Parathyroid adenoma (tissue), 2 donors: ENCODE measurements around the gene RERE.
A peak's percentile ranks its signal among the peaks of the same experiment; 100 is the strongest.

Experiments
- H2AFZ ChIP-seq: fragments of 300-600 bp; sonication (generic); one replicate; pipeline ENCODE4 v1.7.0; 2017; ENCODE audit warnings: antibody characterized with exemption, mild to moderate bottlenecking
- H3K27ac ChIP-seq: fragments of 300-600 bp; sonication (generic); one replicate; pipeline ENCODE4 v1.7.0; 2017
- H3K27me3 ChIP-seq: fragments of 300-600 bp; sonication (generic); one replicate; pipeline ENCODE4 v1.7.0; 2017; ENCODE audit warnings: low read length; ENCODE audit not compliant: control insufficient read depth, insufficient read depth
- H3K36me3 ChIP-seq: fragments of 300-600 bp; sonication (generic); one replicate; pipeline ENCODE4 v1.7.0; 2017; ENCODE audit warnings: low read length; ENCODE audit not compliant: control insufficient read depth, insufficient read depth
- H3K4me1 ChIP-seq: fragments of 300-600 bp; sonication (generic); one replicate; pipeline ENCODE4 v1.7.0; 2017; ENCODE audit warnings: control low read depth
- H3K4me2 ChIP-seq: fragments of 300-600 bp; sonication (generic); one replicate; pipeline ENCODE4 v1.7.0; 2017; ENCODE audit warnings: low read length
- H3K4me3 ChIP-seq: fragments of 300-600 bp; sonication (generic); one replicate; pipeline ENCODE4 v1.7.0; 2017; ENCODE audit warnings: low read depth, low read length
- H3K79me2 ChIP-seq: fragments of 300-600 bp; sonication (generic); one replicate; pipeline ENCODE4 v1.7.0; 2017; ENCODE audit warnings: control low read depth
- H3K9ac ChIP-seq: fragments of 300-600 bp; sonication (generic); one replicate; pipeline ENCODE4 v1.7.0; 2017; ENCODE audit warnings: mild to moderate bottlenecking
- H3K9me3 ChIP-seq: fragments of 300-600 bp; sonication (generic); one replicate; pipeline ENCODE4 v1.7.0; 2017; ENCODE audit warnings: low read length; ENCODE audit not compliant: control insufficient read depth
- TF ChIP-seq, protein P1 (sequence below): fragments of 300-600 bp; sonication (generic); IDR thresholded peaks from one replicate; pipeline ENCODE4 v1.7.0; 2017; ENCODE audit warnings: antibody characterized with exemption, mild to moderate bottlenecking
- donor health status: primary hyperparathyroidism.

RERE gene

DNA sequence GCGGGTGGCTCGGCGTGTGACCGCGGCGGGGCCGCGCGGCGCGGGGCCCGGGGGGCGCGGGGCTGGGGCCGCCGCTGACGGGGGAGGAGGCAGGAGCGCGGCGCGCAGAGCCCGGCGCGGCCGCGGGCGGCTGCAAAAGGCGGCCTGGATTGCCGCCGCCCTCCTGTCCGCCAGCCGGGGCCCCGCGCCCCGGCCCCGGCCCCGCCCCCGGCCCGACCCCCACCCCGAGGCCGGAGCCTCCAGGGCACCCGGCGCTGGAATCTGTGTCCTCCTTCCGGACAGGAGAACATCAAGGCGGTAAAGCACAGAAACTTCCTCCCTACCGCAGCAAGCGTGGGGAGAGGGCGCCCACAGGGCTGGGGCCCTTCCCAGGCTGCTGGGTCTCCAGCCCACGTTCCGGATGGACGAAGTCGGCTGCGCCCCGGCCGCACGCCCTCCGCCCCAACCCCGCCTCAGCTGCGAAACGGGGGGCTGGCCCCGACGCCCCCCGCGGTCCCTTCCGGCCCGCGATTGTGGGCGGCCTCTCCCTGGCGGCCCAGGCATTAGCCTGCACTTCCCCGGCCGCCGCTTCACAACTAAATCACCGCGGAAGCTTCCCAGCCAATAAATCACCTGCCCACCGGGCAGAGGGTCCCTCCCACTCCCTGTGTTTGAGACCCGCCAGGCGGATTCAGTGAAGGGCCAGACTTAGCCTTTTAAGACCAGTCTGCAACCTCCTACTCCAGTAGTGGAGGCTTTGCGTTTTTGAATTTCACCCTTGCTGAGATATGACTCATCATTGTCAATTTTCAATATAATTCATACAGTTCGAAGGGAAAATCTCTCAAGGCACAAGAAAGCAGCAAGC lies 393.5 kb downstream of the RERE start:
- Histone ChIP-seq H3K27me3 (no peaks in the 10 kb centered on the region), H3K27ac (peak overlapping the region; percentile 94), H3K4me3 (peak overlapping the region; percentile 70), H3K4me1 (peaks cover 18% of the 10 kb centered on the region), H3K9ac (no peak overlapping the region), H3K36me3 (no peaks in the 10 kb centered on the region), H3K79me2 (peaks cover 10% of the 10 kb centered on the region), H3K9me3 (no peaks in the 10 kb centered on the region), H2AFZ (peak overlapping the region; percentile 58), H3K4me2 (peak overlapping the region; percentile 77)
- TF ChIP-seq, protein P1, sequence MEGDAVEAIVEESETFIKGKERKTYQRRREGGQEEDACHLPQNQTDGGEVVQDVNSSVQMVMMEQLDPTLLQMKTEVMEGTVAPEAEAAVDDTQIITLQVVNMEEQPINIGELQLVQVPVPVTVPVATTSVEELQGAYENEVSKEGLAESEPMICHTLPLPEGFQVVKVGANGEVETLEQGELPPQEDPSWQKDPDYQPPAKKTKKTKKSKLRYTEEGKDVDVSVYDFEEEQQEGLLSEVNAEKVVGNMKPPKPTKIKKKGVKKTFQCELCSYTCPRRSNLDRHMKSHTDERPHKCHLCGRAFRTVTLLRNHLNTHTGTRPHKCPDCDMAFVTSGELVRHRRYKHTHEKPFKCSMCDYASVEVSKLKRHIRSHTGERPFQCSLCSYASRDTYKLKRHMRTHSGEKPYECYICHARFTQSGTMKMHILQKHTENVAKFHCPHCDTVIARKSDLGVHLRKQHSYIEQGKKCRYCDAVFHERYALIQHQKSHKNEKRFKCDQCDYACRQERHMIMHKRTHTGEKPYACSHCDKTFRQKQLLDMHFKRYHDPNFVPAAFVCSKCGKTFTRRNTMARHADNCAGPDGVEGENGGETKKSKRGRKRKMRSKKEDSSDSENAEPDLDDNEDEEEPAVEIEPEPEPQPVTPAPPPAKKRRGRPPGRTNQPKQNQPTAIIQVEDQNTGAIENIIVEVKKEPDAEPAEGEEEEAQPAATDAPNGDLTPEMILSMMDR = no peak

DNA sequence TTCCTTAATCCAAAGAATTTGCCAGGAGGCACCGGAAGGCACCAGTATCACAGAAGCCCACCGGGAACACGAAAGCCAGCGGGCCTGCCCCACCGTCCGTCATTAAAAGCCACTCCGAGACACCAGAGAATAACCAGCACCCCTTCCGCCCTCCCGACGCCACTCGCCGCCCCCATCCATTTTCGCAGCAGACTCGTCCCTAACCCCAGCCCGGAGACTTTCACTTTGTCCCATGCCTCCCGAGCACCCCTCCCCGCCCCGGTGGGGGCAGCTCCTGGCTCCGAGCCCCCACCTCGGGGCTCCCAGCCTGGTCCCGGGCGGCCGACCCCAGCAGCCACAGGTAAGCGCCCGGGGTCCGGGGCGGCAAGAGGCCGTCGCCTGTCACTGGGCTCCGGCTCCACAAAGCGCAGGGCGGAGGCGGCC lies 394.2 kb downstream of the RERE start:
- TF ChIP-seq, protein P1 = no peak
- peaks cover 18% of the 10 kb centered on the region for H3K4me1 ChIP-seq

DNA sequence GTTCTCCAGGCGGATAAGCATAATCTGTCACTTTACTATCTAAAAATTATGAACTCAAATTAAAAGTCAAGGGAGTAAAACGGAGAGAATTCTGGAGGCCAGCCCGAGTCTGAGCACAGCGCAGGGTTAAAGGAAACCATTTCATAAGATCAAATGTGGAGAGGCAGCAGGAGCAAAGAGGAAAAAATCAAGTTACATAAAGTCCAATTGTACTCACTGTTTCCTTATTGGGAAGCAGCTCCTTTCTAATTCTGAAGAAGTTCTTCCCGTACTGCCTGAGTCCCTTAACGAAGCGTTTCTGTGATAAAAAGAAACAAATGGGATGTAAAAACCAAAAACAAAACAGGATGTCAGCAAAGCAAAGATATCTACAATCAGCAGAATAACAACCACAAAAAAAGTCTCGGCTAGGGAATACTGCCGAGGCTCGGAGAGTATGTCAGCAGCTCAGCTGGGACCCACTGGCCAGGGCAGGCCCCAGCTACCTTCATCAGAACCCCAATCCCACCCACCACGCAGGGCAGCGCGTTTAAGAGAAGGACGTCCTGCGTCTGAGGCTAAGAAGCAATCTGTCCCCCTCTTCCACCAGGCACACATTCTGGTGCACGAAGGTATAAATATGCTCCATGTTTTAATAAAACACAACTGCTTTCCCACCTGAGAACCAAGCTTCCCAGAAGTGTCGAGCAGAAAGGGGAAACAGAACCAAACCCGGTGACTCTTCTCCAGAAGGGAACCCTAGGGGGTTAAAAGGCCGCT lies 394.8 kb downstream of the RERE start:
- peak overlapping the region; percentile 94 for H3K27ac ChIP-seq
- no peaks in the 10 kb centered on the region for H3K36me3 ChIP-seq
- H3K9me3 ChIP-seq = no peaks in the 10 kb centered on the region
- H3K4me1 ChIP-seq = peaks cover 21% of the 10 kb centered on the region
- H3K4me3 ChIP-seq = peak overlapping the region; percentile 70
- peak overlapping the region; percentile 23 for H3K9ac ChIP-seq
- H3K79me2 ChIP-seq = peaks cover 19% of the 10 kb centered on the region
- H2AFZ ChIP-seq = peak overlapping the region; percentile 66
- TF ChIP-seq, protein P1 = no peak
- H3K27me3 ChIP-seq = no peaks in the 10 kb centered on the region
- H3K4me2 ChIP-seq = peak overlapping the region; percentile 90

More for the DNA sequence above, 394.2 kb downstream of the RERE start:
- H3K4me2 ChIP-seq = peak overlapping the region; percentile 90
- peaks cover 13% of the 10 kb centered on the region for H3K79me2 ChIP-seq
- peak overlapping the region; percentile 94 for H3K27ac ChIP-seq
- H3K9me3 ChIP-seq = no peaks in the 10 kb centered on the region
- H3K4me3 ChIP-seq = peak overlapping the region; percentile 70
- H2AFZ ChIP-seq = peak overlapping the region; percentile 66
- H3K9ac ChIP-seq = peak overlapping the region; percentile 23
- H3K27me3 ChIP-seq = no peaks in the 10 kb centered on the region
- H3K36me3 ChIP-seq = no peaks in the 10 kb centered on the region

DNA sequence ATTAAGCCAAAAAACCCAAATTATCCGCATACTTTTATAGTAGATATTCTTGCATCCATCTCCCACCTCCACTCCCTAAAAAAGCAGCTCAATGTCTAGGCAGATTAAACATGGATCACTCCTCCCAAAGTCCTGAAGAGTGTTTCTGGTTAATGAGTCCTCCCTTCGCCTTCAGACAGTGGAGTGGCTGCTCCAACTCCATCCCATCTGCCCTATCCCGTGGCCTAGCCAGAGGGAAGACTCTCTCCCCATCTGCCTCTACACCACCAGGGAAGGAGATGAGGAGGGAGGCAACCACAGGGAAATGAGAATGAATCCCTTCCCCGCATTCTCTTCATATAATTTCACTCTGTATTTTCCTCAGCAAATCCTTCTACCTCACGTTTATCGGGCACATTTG lies 395.7 kb downstream of the RERE start:
- Histone ChIP-seq H3K4me3 (peak overlapping the region; percentile 70), H3K4me2 (peak overlapping the region; percentile 90), H3K79me2 (peaks cover 22% of the 10 kb centered on the region), H3K27ac (peak overlapping the region; percentile 94), H2AFZ (no peak overlapping the region), H3K9me3 (no peaks in the 10 kb centered on the region), H3K36me3 (no peaks in the 10 kb centered on the region), H3K4me1 (peaks cover 21% of the 10 kb centered on the region), H3K9ac (no peak overlapping the region), H3K27me3 (no peaks in the 10 kb centered on the region)
- TF ChIP-seq, protein P1 = no peak
